Astrocyte (in vitro differentiated cells and primary cell): ENCODE data around the gene SIVA1.

Experiments
- EZH2 ChIP-seq: IDR thresholded peaks from 2 replicates; pipeline ENCODE4 v1.6.1; 2012; ENCODE audit warnings: mild to moderate bottlenecking, low read length, inconsistent platforms; ENCODE audit not compliant: insufficient read depth
- TF ChIP-seq, protein P1 (sequence below): IDR thresholded peaks from 2 replicates; pipeline ENCODE4 v1.5.1; 2011; ENCODE audit warnings: low read depth, mild to moderate bottlenecking, inconsistent platforms, low read length, moderate library complexity; ENCODE audit not compliant: insufficient read depth

DNA sequence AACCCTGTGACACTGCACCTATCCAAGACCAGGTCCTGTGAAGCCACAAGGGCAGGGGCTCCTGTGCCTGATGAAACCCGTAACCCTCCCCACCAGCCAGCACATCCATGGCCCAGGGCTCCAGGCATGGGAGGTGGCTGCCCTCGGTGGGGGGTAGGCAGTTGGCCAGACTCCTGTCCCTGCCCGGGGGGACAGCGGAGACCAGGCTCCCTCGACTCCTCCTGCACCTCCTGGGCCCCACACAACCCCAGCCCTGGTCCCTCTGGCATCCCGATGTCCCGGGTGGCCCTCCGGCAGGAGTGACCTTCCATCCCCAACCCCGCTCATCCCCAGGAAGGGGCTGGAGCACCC lies 31.2 kb downstream of the SIVA1 start:
- TF ChIP-seq, protein P1, sequence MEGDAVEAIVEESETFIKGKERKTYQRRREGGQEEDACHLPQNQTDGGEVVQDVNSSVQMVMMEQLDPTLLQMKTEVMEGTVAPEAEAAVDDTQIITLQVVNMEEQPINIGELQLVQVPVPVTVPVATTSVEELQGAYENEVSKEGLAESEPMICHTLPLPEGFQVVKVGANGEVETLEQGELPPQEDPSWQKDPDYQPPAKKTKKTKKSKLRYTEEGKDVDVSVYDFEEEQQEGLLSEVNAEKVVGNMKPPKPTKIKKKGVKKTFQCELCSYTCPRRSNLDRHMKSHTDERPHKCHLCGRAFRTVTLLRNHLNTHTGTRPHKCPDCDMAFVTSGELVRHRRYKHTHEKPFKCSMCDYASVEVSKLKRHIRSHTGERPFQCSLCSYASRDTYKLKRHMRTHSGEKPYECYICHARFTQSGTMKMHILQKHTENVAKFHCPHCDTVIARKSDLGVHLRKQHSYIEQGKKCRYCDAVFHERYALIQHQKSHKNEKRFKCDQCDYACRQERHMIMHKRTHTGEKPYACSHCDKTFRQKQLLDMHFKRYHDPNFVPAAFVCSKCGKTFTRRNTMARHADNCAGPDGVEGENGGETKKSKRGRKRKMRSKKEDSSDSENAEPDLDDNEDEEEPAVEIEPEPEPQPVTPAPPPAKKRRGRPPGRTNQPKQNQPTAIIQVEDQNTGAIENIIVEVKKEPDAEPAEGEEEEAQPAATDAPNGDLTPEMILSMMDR = no peak
- TF ChIP-seq EZH2 = no peak
